Measurements from ENCODE around the gene MAGEA9.
"Not testable (repeated sequence)": the region's sequence is repeated elsewhere in the genome, so short reads cannot be mapped to it uniquely, and the experiment has no call there.

Gene MAGEA9

GRCh38 chrX:149781727-149782126 lies at the start of gene MAGEA9:
Gene MAGEA9 (plus strand): TSS chrX:149781930. CDS start chrX:149786211, 4,281 bp downstream.
- not testable (repeated sequence) for DNase-seq

GRCh38 chrX:149742269-149742668 lies 39.5 kb upstream of the MAGEA9 start:
- DNase-seq = not testable (repeated sequence)

- DNase-seq = not testable (repeated sequence)
These were observed 35.2 kb upstream of the MAGEA9 start for GRCh38 chrX:149746390-149747007.

GRCh38 chrX:149757206-149758067 lies 24.3 kb upstream of the MAGEA9 start:
- no peak for DNase-seq

- DNase-seq = no peak
These were observed 23.5 kb upstream of the MAGEA9 start for GRCh38 chrX:149758068-149758714.

GRCh38 chrX:149758715-149759078 lies 23.0 kb upstream of the MAGEA9 start:
- not testable (repeated sequence) for DNase-seq

GRCh38 chrX:149759824-149760223 lies 21.9 kb upstream of the MAGEA9 start:
- no peak for DNase-seq

- no peak for DNase-seq
These were observed 20.8 kb upstream of the MAGEA9 start for GRCh38 chrX:149760965-149761364.

- not testable (repeated sequence) for DNase-seq
These were observed 19.7 kb upstream of the MAGEA9 start for GRCh38 chrX:149761858-149762674.

- no peak for DNase-seq
These were observed 18.8 kb upstream of the MAGEA9 start for GRCh38 chrX:149762696-149763614.

- not testable (repeated sequence) for DNase-seq
These were observed 11.4 kb upstream of the MAGEA9 start for GRCh38 chrX:149770344-149770743.

GRCh38 chrX:149773026-149773425 lies 8.7 kb upstream of the MAGEA9 start:
- DNase-seq = not testable (repeated sequence)

GRCh38 chrX:149773768-149774167 lies 8.0 kb upstream of the MAGEA9 start, which contains the start of gene HSFX1:
Gene HSFX1 (plus strand): TSS chrX:149774068. CDS start chrX:149774682, 614 bp downstream.
- not testable (repeated sequence) for DNase-seq

- DNase-seq = not testable (repeated sequence)
These were observed 3.7 kb upstream of the MAGEA9 start for GRCh38 chrX:149777999-149778398.

- not testable (repeated sequence) for DNase-seq
These were observed 13.8 kb downstream of the MAGEA9 start for GRCh38 chrX:149795531-149795930.

- no peak for DNase-seq
These were observed 17.5 kb downstream of the MAGEA9 start for GRCh38 chrX:149799095-149799714.

GRCh38 chrX:149799938-149800337 lies 18.2 kb downstream of the MAGEA9 start:
- no peak for DNase-seq

- DNase-seq = no peak
These were observed 21.8 kb downstream of the MAGEA9 start for GRCh38 chrX:149803458-149804062.

- DNase-seq = no peak
These were observed 22.4 kb downstream of the MAGEA9 start for GRCh38 chrX:149804102-149804501.

- DNase-seq = no peak
These were observed 26.2 kb downstream of the MAGEA9 start for GRCh38 chrX:149807747-149808458.
